GM12873 (cell line): Measurements from ENCODE around the gene ARL4D.

Experiments used
- CTCF ChIP-seq: IDR thresholded peaks from 2 replicates; pipeline ENCODE4 v1.5.1; 2012; ENCODE audit warnings: low read depth, mild to moderate bottlenecking, moderate library complexity, low read length, control low read depth; ENCODE audit not compliant: insufficient read depth; ENCODE audit errors: missing control alignments

Gene ARL4D

GRCh38 chr17:43402078-43402477 lies 3.3 kb downstream of the ARL4D start:
- TF ChIP-seq CTCF = no peak

- TF ChIP-seq CTCF = no peak
Observed at GRCh38 chr17:43402567-43402966, 3.8 kb downstream of the ARL4D start.

- TF ChIP-seq CTCF = no peak
Observed at GRCh38 chr17:43403846-43404245, 5.1 kb downstream of the ARL4D start.

GRCh38 chr17:43405861-43406260 lies 7.1 kb downstream of the ARL4D start:
- no peak for TF ChIP-seq CTCF

- TF ChIP-seq CTCF = no peak
Observed at GRCh38 chr17:43406676-43407645, 8.2 kb downstream of the ARL4D start.

GRCh38 chr17:43409131-43409530 lies 10.3 kb downstream of the ARL4D start:
- TF ChIP-seq CTCF = no peak

GRCh38 chr17:43410557-43411368 lies 12.0 kb downstream of the ARL4D start:
- TF ChIP-seq CTCF = no peak
